ENCODE data around the gene UTS2R.

The UTS2R gene

GRCh38 chr17:82371333-82372248, at the start of gene UTS2R:
Gene UTS2R, plus strand, starts transcription at chr17:82371765. Its CDS starts 2,560 bp downstream, at chr17:82374325.
- DNase-seq = peak; percentile 42

- DNase-seq = no peak
Measured at GRCh38 chr17:82321947-82322466, 49.6 kb upstream of the UTS2R start.

- no peak for DNase-seq
Measured at GRCh38 chr17:82322526-82323453, 48.8 kb upstream of the UTS2R start.

- DNase-seq = no peak
Measured at GRCh38 chr17:82323514-82324234, 47.9 kb upstream of the UTS2R start.

GRCh38 chr17:82324566-82325285, 46.8 kb upstream of the UTS2R start:
- no peak for DNase-seq

GRCh38 chr17:82325286-82326180, 46.0 kb upstream of the UTS2R start:
- no peak for DNase-seq

- no peak for DNase-seq
Measured at GRCh38 chr17:82327289-82327688, 44.3 kb upstream of the UTS2R start.

- DNase-seq = no peak
Measured at GRCh38 chr17:82327757-82328140, 43.8 kb upstream of the UTS2R start.

- DNase-seq = no peak
Measured at GRCh38 chr17:82328141-82328993, 43.2 kb upstream of the UTS2R start.

- DNase-seq = no peak
Measured at GRCh38 chr17:82328994-82329507, 42.5 kb upstream of the UTS2R start.

GRCh38 chr17:82329683-82330321, 41.8 kb upstream of the UTS2R start:
- DNase-seq = no peak

GRCh38 chr17:82330322-82331239, 41.0 kb upstream of the UTS2R start:
- DNase-seq = peak; percentile 96

GRCh38 chr17:82331345-82331939, 40.1 kb upstream of the UTS2R start:
- DNase-seq = no peak

- no peak for DNase-seq
Measured at GRCh38 chr17:82332669-82333278, 38.8 kb upstream of the UTS2R start.

- DNase-seq = no peak
Measured at GRCh38 chr17:82333279-82334171, 38.0 kb upstream of the UTS2R start, which contains the start of gene SECTM1. Gene SECTM1, minus strand, starts transcription at chr17:82333766. Its CDS starts 6,526 bp downstream, at chr17:82327240.

GRCh38 chr17:82334204-82334621, 37.4 kb upstream of the UTS2R start:
- DNase-seq = no peak

Data from NCI-H82 (cell line).